Liver (tissue), 2 donors: ENCODE data around the gene ARHGEF3.

ENCODE experiments used
- TF ChIP-seq, protein P1 (sequence below): fragments of 150-350 bp; IDR thresholded peaks from 2 replicates; pipeline ENCODE4 v1.5.1; 2017; ENCODE audit warnings: improper control_type of control experiment, low read depth, low read length; ENCODE audit not compliant: missing input control
- TF ChIP-seq, protein P2 (sequence below): IDR thresholded peaks from 2 replicates; pipeline ENCODE4 v1.6.1; 2016; ENCODE audit warnings: antibody characterized with exemption
- TF ChIP-seq, protein P3 (sequence below): IDR thresholded peaks from 2 replicates; pipeline ENCODE4 v1.6.1; 2016; ENCODE audit warnings: antibody characterized with exemption, mild to moderate bottlenecking
- donor health status: healthy.

DNA sequence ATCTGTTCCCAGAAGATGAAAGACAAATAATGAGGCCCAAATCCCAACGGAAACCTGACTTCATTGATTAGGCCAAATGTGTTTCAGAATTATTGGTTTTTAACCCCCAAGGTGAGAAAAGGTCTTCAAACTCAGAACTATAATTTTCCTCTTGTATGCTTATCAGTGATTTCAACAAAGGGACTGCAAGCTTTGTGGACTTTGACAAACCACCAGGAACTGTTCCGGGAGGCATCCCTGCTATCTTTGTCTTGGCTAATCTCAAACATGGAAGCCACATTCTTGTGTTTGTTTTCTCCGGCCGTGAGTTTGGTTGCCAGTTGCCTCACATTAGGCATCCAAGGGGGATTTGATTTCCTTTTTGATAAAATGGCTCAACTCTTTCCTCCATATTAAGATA lies 19.5 kb downstream of the ARHGEF3 start:
- TF ChIP-seq, protein P1, sequence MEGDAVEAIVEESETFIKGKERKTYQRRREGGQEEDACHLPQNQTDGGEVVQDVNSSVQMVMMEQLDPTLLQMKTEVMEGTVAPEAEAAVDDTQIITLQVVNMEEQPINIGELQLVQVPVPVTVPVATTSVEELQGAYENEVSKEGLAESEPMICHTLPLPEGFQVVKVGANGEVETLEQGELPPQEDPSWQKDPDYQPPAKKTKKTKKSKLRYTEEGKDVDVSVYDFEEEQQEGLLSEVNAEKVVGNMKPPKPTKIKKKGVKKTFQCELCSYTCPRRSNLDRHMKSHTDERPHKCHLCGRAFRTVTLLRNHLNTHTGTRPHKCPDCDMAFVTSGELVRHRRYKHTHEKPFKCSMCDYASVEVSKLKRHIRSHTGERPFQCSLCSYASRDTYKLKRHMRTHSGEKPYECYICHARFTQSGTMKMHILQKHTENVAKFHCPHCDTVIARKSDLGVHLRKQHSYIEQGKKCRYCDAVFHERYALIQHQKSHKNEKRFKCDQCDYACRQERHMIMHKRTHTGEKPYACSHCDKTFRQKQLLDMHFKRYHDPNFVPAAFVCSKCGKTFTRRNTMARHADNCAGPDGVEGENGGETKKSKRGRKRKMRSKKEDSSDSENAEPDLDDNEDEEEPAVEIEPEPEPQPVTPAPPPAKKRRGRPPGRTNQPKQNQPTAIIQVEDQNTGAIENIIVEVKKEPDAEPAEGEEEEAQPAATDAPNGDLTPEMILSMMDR: no peak
- TF ChIP-seq, protein P2, sequence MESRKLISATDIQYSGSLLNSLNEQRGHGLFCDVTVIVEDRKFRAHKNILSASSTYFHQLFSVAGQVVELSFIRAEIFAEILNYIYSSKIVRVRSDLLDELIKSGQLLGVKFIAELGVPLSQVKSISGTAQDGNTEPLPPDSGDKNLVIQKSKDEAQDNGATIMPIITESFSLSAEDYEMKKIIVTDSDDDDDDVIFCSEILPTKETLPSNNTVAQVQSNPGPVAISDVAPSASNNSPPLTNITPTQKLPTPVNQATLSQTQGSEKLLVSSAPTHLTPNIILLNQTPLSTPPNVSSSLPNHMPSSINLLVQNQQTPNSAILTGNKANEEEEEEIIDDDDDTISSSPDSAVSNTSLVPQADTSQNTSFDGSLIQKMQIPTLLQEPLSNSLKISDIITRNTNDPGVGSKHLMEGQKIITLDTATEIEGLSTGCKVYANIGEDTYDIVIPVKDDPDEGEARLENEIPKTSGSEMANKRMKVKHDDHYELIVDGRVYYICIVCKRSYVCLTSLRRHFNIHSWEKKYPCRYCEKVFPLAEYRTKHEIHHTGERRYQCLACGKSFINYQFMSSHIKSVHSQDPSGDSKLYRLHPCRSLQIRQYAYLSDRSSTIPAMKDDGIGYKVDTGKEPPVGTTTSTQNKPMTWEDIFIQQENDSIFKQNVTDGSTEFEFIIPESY: peak; percentile 47
- TF ChIP-seq, protein P3, sequence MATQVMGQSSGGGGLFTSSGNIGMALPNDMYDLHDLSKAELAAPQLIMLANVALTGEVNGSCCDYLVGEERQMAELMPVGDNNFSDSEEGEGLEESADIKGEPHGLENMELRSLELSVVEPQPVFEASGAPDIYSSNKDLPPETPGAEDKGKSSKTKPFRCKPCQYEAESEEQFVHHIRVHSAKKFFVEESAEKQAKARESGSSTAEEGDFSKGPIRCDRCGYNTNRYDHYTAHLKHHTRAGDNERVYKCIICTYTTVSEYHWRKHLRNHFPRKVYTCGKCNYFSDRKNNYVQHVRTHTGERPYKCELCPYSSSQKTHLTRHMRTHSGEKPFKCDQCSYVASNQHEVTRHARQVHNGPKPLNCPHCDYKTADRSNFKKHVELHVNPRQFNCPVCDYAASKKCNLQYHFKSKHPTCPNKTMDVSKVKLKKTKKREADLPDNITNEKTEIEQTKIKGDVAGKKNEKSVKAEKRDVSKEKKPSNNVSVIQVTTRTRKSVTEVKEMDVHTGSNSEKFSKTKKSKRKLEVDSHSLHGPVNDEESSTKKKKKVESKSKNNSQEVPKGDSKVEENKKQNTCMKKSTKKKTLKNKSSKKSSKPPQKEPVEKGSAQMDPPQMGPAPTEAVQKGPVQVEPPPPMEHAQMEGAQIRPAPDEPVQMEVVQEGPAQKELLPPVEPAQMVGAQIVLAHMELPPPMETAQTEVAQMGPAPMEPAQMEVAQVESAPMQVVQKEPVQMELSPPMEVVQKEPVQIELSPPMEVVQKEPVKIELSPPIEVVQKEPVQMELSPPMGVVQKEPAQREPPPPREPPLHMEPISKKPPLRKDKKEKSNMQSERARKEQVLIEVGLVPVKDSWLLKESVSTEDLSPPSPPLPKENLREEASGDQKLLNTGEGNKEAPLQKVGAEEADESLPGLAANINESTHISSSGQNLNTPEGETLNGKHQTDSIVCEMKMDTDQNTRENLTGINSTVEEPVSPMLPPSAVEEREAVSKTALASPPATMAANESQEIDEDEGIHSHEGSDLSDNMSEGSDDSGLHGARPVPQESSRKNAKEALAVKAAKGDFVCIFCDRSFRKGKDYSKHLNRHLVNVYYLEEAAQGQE: no peak
